ENCODE data around the gene LNX1. TPM values are rescaled to one million over a fixed set of nuclear protein-coding genes. Genes with fewer than 3 reads are reported as not detected.

LNX1 gene
- total and polyA plus RNA-seq, 2 donors (not counting 3 experiments of a cell fraction or from before 2014, with no cell fraction given), result 0.72 to 1.3 TPM

Other genes starting within 250 kb of the LNX1 start
- gene SCFD2, start 225.4 kb downstream of the LNX1 start, total RNA-seq, result 17.6 and 22.8 TPM in 2 replicates
- 12.3 and 14.2 TPM in 2 replicates for gene SCFD2, start 225.4 kb downstream of the LNX1 start, polyA plus RNA-seq
- 51.9 and 52.1 TPM in 2 replicates for gene FIP1L1, start 213.8 kb downstream of the LNX1 start, total RNA-seq
- 13.8 and 18.9 TPM in 2 replicates for gene FIP1L1, start 213.8 kb downstream of the LNX1 start, polyA plus RNA-seq

Measured in endothelial cell of umbilical vein (primary cell).